GM23248 (cell line): ENCODE results near the gene PUS1. TPM values are rescaled to one million over a fixed set of nuclear protein-coding genes. Genes with fewer than 3 reads are reported as not detected.

Experiments
- DNase-seq: peaks from one replicate; pipeline ENCODE4 v3.0.0-alpha.2; 2015
- H2AFZ ChIP-seq: fragments of 200-600 bp; sonication (generic); 2 replicates; pipeline ENCODE4 v1.6.1; 2016; ENCODE audit warnings: antibody characterized with exemption
- H3F3A ChIP-seq: fragments of 200-600 bp; sonication (generic); 2 replicates; pipeline ENCODE4 v1.6.1; 2016; ENCODE audit warnings: mild to moderate bottlenecking, antibody characterized with exemption, mixed run types; ENCODE audit not compliant: insufficient read depth
- H3K27ac ChIP-seq: fragments of 200-600 bp; sonication (generic); 2 replicates; pipeline ENCODE4 v1.5.1; 2016; ENCODE audit warnings: mild to moderate bottlenecking
- H3K27me3 ChIP-seq: fragments of 200-600 bp; sonication (generic); replicated peaks from 2 replicates; pipeline ENCODE4 v1.6.1; 2016; ENCODE audit warnings: mild to moderate bottlenecking; ENCODE audit not compliant: insufficient read depth
- H3K36me3 ChIP-seq: fragments of 200-600 bp; sonication (generic); 2 replicates; pipeline ENCODE4 v1.6.1; 2016; ENCODE audit warnings: low read depth, mild to moderate bottlenecking
- H3K4me1 ChIP-seq: fragments of 200-600 bp; sonication (generic); 2 replicates; pipeline ENCODE4 v1.6.1; 2016; ENCODE audit warnings: mild to moderate bottlenecking; ENCODE audit not compliant: insufficient read depth
- H3K4me2 ChIP-seq: fragments of 200-600 bp; sonication (generic); one replicate; pipeline ENCODE4 v1.6.1; 2016; ENCODE audit warnings: mild to moderate bottlenecking; ENCODE audit not compliant: unreplicated experiment
- H3K4me3 ChIP-seq: fragments of 200-600 bp; sonication (generic); 2 replicates; pipeline ENCODE4 v1.5.1; 2016; ENCODE audit warnings: mild to moderate bottlenecking
- H3K79me2 ChIP-seq: fragments of 200-600 bp; sonication (generic); 2 replicates; pipeline ENCODE4 v1.6.1; 2016; ENCODE audit warnings: mild to moderate bottlenecking; ENCODE audit not compliant: insufficient read depth
- H3K9ac ChIP-seq: fragments of 200-600 bp; sonication (generic); 2 replicates; pipeline ENCODE4 v1.6.1; 2016; ENCODE audit warnings: mild to moderate bottlenecking
- H3K9me2 ChIP-seq: fragments of 200-600 bp; sonication (generic); 2 replicates; pipeline ENCODE4 v1.6.1; 2016; ENCODE audit warnings: mixed run types, mild to moderate bottlenecking, moderate library complexity; ENCODE audit not compliant: insufficient read depth
- H3K9me3 ChIP-seq: fragments of 200-600 bp; sonication (generic); one replicate; pipeline ENCODE4 v1.6.1; 2017; ENCODE audit warnings: low read depth
- H4K20me1 ChIP-seq: fragments of 200-600 bp; sonication (generic); 2 replicates; pipeline ENCODE4 v1.6.0; 2016; ENCODE audit not compliant: insufficient read depth
- EZH2 ChIP-seq: fragments of 200-600 bp; sonication (generic); IDR thresholded peaks from 2 replicates; pipeline ENCODE4 v1.6.1; 2018; ENCODE audit warnings: antibody characterized with exemption, mild to moderate bottlenecking; ENCODE audit not compliant: insufficient read depth, poor library complexity, severe bottlenecking
- EZH2phosphoT487 ChIP-seq: fragments of 200-600 bp; sonication (generic); IDR thresholded peaks from 2 replicates; pipeline ENCODE4 v1.6.1; 2018; ENCODE audit warnings: antibody characterized with exemption, moderate library complexity, mild to moderate bottlenecking, low read depth; ENCODE audit not compliant: insufficient read depth
- WGBS, 2 experiments: methylation state at CpG; one replicate each; pipeline ENCODE4 v1.1.6; 2015 to 2017; ENCODE audit warnings: low lambda C conversion rate in 2 of 2, low coverage in 1 of 2; ENCODE audit errors: missing lambda C conversion rate in 2 of 2; 5-methylcytosine and 5-hydroxymethylcytosine counted together
- in situ Hi-C: fragments of 300-500 bp; cut with MboI; formaldehyde crosslinking; loops from 2 replicates; pipeline ENCODE4 v1.15.0; 2020
- polyA plus RNA-seq: library from polyadenylated mRNA; unstranded; fragments of >200 nt; fragmentation: Nextera tagmentation; extraction: Ambion mirVana; gene quantifications from 2 replicates; pipeline ENCODE4 v1.2.1, GENCODE V29; 2016
- total RNA-seq: library from RNA; depleted of rRNA; stranded (reverse); fragments of >200 nt; shearing (Covaris generic); gene quantifications from 2 replicates; pipeline ENCODE4 v1.2.3, GENCODE V29; 2014

PUS1 gene
- total and polyA plus RNA-seq, 2 experiments from 2014 or later, result 14.0 to 18.9 TPM

DNA sequence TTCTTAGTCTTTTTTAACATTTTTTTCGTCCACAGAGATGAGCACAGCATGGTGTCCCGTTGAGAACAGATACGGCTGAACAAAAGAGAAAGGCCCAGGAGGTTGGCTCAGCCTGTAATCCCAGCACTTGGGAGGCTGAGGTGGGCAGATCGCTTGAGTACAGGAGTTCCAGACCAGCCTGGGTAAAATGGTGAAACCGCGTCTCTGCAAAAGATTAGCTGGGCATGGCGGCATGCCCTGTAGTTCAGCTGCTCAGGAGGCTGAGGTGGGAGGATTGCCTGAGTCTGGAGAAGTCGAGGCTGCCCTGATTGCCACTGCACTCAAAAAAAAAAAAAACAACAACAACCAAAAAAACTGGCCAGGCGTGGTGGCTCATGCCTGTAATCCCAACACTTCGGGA, 14.8 kb downstream of the PUS1 start:
- in situ Hi-C loops, result no loop called here
- TF ChIP-seq EZH2phosphoT487 (no peak), EZH2 (no peak)
- WGBS, 2 experiments, result 92% methylated on average over 10 of the region's 10 CpGs
- Histone ChIP-seq H3K9ac (no peak overlapping the region), H3K4me1 (no peaks in the 10 kb centered on the region), H3K79me2 (no peaks in the 10 kb centered on the region), H3K4me2 (no peak overlapping the region), H3K36me3 (peaks cover 5% of the 10 kb centered on the region; the same call in 1 of the 2 replicates), H2AFZ (no peak overlapping the region), H3K9me3 (no peaks in the 10 kb centered on the region), H3K27me3 (no peaks in the 10 kb centered on the region), H3F3A (peaks cover 22% of the 10 kb centered on the region), H3K4me3 (no peak overlapping the region), H3K9me2 (no peaks in the 10 kb centered on the region), H3K27ac (no peak overlapping the region), H4K20me1 (no peaks in the 10 kb centered on the region)
- DNase-seq, result no peak

DNA sequence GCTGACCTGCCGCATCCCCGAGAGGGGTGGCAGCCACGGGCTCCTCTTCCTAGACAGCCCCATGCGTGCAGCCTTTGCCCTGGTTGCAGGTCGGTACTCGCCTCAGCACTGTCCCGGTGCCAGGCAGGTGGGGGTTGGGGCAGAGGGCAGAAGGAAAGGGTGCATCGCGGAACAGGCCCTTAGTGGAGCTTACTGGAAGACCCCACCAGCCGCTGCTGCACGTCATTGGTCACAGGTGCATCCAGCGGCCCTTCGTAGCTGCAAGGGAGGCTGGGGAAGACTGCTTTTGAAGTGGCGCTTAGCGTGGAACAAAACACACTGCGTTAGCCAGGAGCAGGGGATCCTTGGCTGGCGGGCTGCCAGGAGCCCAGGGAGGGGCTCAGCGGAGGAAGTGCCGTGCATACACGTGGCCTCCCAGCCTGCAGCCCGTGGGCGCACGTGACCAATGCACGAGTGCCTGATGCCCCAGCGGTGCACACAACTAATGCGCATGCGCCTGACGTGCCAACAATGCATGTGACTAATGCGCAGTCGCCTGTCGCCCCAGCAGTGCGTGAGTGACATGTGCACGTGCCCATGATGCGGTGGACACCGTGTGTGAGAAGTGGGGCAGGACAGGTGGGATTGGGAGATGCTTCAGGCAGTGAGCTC, 15.7 kb downstream of the PUS1 start:
- H3K4me3 ChIP-seq, result no peak overlapping the region
- no peak overlapping the region for H3K4me2 ChIP-seq
- no peaks in the 10 kb centered on the region for H3K9me2 ChIP-seq
- TF ChIP-seq EZH2 (no peak), EZH2phosphoT487 (no peak)
- no peaks in the 10 kb centered on the region for H3K9me3 ChIP-seq
- WGBS, 2 experiments, result 91 to 93% methylated on average over 35 of the region's 35 CpGs
- no peak overlapping the region for H3K9ac ChIP-seq
- H3K27me3 ChIP-seq, result no peaks in the 10 kb centered on the region
- peaks cover 5% of the 10 kb centered on the region; the same call in 1 of the 2 replicates for H3K36me3 ChIP-seq
- H3K4me1 ChIP-seq, result no peaks in the 10 kb centered on the region
- H3K79me2 ChIP-seq, result no peaks in the 10 kb centered on the region
- H3K27ac ChIP-seq, result no peak overlapping the region
- H4K20me1 ChIP-seq, result no peaks in the 10 kb centered on the region
- H2AFZ ChIP-seq, result no peak overlapping the region
- in situ Hi-C loops, result no loop called here
- peaks cover 27% of the 10 kb centered on the region for H3F3A ChIP-seq
- DNase-seq, result no peak

DNA sequence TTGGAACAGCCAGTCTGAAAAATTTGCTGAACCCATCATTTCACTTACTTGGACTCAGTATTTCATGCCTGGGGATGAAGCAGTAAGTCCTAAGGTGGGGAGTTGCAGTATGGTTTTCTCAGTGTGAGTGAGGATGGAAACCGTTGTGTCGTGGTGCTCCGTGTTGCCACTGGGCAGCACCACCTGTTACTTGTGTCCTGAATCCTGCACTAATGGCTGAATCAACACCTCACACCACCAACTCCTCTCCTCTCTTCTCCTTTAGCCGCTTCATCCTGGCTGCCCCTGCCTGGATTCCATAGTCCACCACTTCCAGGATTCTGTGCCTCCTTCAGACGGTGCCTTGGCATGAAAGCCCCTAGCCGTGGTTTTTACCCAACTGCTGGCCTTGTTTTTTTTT, 17.7 kb downstream of the PUS1 start:
- no peak for TF ChIP-seq EZH2
- no peak for TF ChIP-seq EZH2phosphoT487
- in situ Hi-C loops, result no loop called here
- Histone ChIP-seq H4K20me1 (no peaks in the 10 kb centered on the region), H3K4me3 (no peak overlapping the region), H2AFZ (no peak overlapping the region), H3K9me3 (no peaks in the 10 kb centered on the region), H3K27me3 (no peaks in the 10 kb centered on the region), H3K4me2 (no peak overlapping the region), H3K27ac (no peak overlapping the region), H3K4me1 (peaks cover 8% of the 10 kb centered on the region; the same call in 1 of the 2 replicates), H3K9ac (no peak overlapping the region), H3K79me2 (peaks cover 16% of the 10 kb centered on the region), H3K9me2 (no peaks in the 10 kb centered on the region), H3K36me3 (peaks cover 5% of the 10 kb centered on the region; the same call in 1 of the 2 replicates), H3F3A (peaks cover 27% of the 10 kb centered on the region)
- WGBS, 2 experiments, result 92 to 94% methylated on average over 6 of the region's 6 CpGs
- DNase-seq, result no peak

DNA sequence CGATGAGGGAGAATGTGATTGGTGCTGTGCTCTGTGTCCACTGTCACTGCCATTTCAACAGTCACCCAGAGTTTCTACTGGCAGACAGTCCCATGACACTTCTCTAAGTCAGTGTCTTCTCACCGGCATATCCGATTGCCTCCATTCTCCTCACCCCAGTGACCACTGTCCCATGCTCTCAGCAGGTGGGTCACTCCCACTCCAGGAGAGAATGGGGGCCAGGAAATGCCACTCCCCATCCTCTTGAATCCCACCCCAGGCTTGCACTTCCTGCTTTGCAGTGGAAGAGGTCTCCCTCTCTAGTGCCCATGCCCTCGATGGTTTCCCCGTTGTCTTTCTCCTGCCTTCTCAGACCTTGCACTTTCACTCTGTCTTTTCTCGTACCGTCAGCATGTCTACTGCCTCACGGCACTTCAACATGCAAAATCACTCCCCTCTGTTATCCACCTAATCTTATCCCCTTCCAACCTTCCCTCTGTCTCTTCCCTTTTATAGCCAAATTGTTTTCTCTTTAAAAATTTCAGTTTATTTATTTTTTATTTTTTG, 18.5 kb downstream of the PUS1 start:
- Histone ChIP-seq H4K20me1 (no peaks in the 10 kb centered on the region), H3K4me2 (no peak overlapping the region), H3K27me3 (no peaks in the 10 kb centered on the region), H3K36me3 (0 out of 2 replicates have a peak, but pooled peaks cover 5% of the 10 kb centered on the region), H3K9me3 (no peaks in the 10 kb centered on the region), H3K9ac (no peak overlapping the region), H3K27ac (no peak overlapping the region), H3F3A (peaks cover 27% of the 10 kb centered on the region), H2AFZ (0 out of 2 replicates have a peak overlapping the region, but pooled peaks have one; percentile 24), H3K4me3 (no peak overlapping the region), H3K9me2 (no peaks in the 10 kb centered on the region), H3K4me1 (peaks cover 9% of the 10 kb centered on the region; the same call in 1 of the 2 replicates), H3K79me2 (peaks cover 24% of the 10 kb centered on the region)
- TF ChIP-seq EZH2 (no peak), EZH2phosphoT487 (no peak)
- in situ Hi-C loops, result no loop called here
- no peak for DNase-seq
- WGBS, 2 experiments, result 38 to 43% methylated on average over 8 of the region's 8 CpGs
